Activated CD4-positive, alpha-beta T cell treated with anti-CD3 and anti-CD28 coated beads, Interleukin-2, amount 10 ng/mL, durations not matched to agents 24 days and 14 days (primary cell): ENCODE results near the gene G0S2. TPM values are rescaled to one million over a fixed set of nuclear protein-coding genes. Genes with fewer than 3 reads are reported as not detected.
A peak's percentile ranks its signal among the peaks of the same experiment; 100 is the strongest.
"Not testable (repeated sequence)": the region's sequence is repeated elsewhere in the genome, so short reads cannot be mapped to it uniquely, and the experiment has no call there.

Source experiments
- DNase-seq: peaks from one replicate; pipeline ENCODE4 v3.0.0; 2022
- H3K27ac Mint-ChIP-seq: one replicate; pipeline ENCODE4 v1.8.0; 2022; ENCODE audit warnings: mild to moderate bottlenecking, mixed read lengths
- H3K27me3 Mint-ChIP-seq: one replicate; pipeline ENCODE4 v1.8.0; 2022; ENCODE audit warnings: mixed read lengths
- H3K36me3 Mint-ChIP-seq: one replicate; pipeline ENCODE4 v1.8.0; 2022; ENCODE audit warnings: low read depth, mild to moderate bottlenecking, mixed read lengths
- H3K4me1 Mint-ChIP-seq: one replicate; pipeline ENCODE4 v1.8.0; 2021; ENCODE audit warnings: mixed read lengths
- H3K4me3 Mint-ChIP-seq: one replicate; pipeline ENCODE4 v1.8.0; 2022; ENCODE audit warnings: mild to moderate bottlenecking, moderate library complexity, mixed read lengths
- H3K9me3 Mint-ChIP-seq: one replicate; pipeline ENCODE4 v1.8.0; 2021; ENCODE audit warnings: mixed read lengths
- intact Hi-C: fragments of 100-400 bp; cut with micrococcal nuclease; formaldehyde crosslinking; loops from one replicate; pipeline ENCODE4 v1.15.1; 2023
- total RNA-seq: library from RNA; stranded (reverse); gene quantifications from 2 replicates; pipeline ENCODE4 v1.2.3, GENCODE V29; 2022

Gene G0S2
- total RNA-seq, 1 donor from 2014 or later: 477 TPM

GRCh38 chr1:209678981-209679539 lies 3.8 kb downstream of the G0S2 start:
- Mint-ChIP-seq H3K4me3 (no peak overlapping the region), H3K4me1 (peaks cover 40% of the 10 kb centered on the region), H3K36me3 (peaks cover 26% of the 10 kb centered on the region), H3K27ac (no peak overlapping the region), H3K9me3 (no peaks in the 10 kb centered on the region), H3K27me3 (peaks cover 12% of the 10 kb centered on the region)
- intact Hi-C loops: loop anchor here (1.0 to 5.0 kb wide), 4 partner anchors 14 to 148 kb away; partner anchors contain the start of genes HSD11B1 and UTP25
- DNase-seq: no peak

- H3K27me3 Mint-ChIP-seq: peaks cover 3% of the 10 kb centered on the region
- H3K4me3 Mint-ChIP-seq: peak overlapping the region; percentile 76
- intact Hi-C loops: loop anchor here (1.0 to 5.0 kb wide), 2 partner anchors 11 to 99 kb away; partner anchors contain the start of gene G0S2
- no peaks in the 10 kb centered on the region for H3K9me3 Mint-ChIP-seq
- peaks cover 39% of the 10 kb centered on the region for H3K4me1 Mint-ChIP-seq
- peak; percentile 88 for DNase-seq
- peaks cover 14% of the 10 kb centered on the region for H3K36me3 Mint-ChIP-seq
- peak overlapping the region; percentile 81 for H3K27ac Mint-ChIP-seq
These were observed 10.6 kb downstream of the G0S2 start for GRCh38 chr1:209685821-209686220.

- H3K27me3 Mint-ChIP-seq: no peaks in the 10 kb centered on the region
- peak overlapping the region; percentile 76 for H3K4me3 Mint-ChIP-seq
- peaks cover 14% of the 10 kb centered on the region for H3K36me3 Mint-ChIP-seq
- H3K27ac Mint-ChIP-seq: peak overlapping the region; percentile 81
- intact Hi-C loops: loop anchor here (5.0 kb wide), 1 partner anchor 99 kb away; no protein-coding TSS in a partner anchor
- H3K9me3 Mint-ChIP-seq: no peaks in the 10 kb centered on the region
- DNase-seq: no peak
- peaks cover 43% of the 10 kb centered on the region for H3K4me1 Mint-ChIP-seq
These were observed 11.1 kb downstream of the G0S2 start for GRCh38 chr1:209686322-209686721.

GRCh38 chr1:209688746-209689234 lies 13.6 kb downstream of the G0S2 start:
- intact Hi-C loops: loop anchor here (5.0 kb wide), 1 partner anchor 101 kb away; no protein-coding TSS in a partner anchor
- no peak overlapping the region for H3K27ac Mint-ChIP-seq
- H3K36me3 Mint-ChIP-seq: peaks cover 14% of the 10 kb centered on the region
- no peak overlapping the region for H3K4me3 Mint-ChIP-seq
- H3K27me3 Mint-ChIP-seq: no peaks in the 10 kb centered on the region
- no peaks in the 10 kb centered on the region for H3K9me3 Mint-ChIP-seq
- peaks cover 59% of the 10 kb centered on the region for H3K4me1 Mint-ChIP-seq
- DNase-seq: no peak

GRCh38 chr1:209689477-209689876 lies 14.3 kb downstream of the G0S2 start:
- Mint-ChIP-seq H3K9me3 (no peaks in the 10 kb centered on the region), H3K36me3 (peaks cover 14% of the 10 kb centered on the region), H3K27ac (no peak overlapping the region), H3K4me1 (peaks cover 66% of the 10 kb centered on the region), H3K4me3 (no peak overlapping the region), H3K27me3 (no peaks in the 10 kb centered on the region)
- no peak for DNase-seq
- intact Hi-C loops: loop anchor here (5.0 kb wide), 1 partner anchor 102 kb away; no protein-coding TSS in a partner anchor

- Mint-ChIP-seq H3K27ac (no peak overlapping the region), H3K9me3 (no peaks in the 10 kb centered on the region), H3K27me3 (no peaks in the 10 kb centered on the region), H3K4me1 (peaks cover 66% of the 10 kb centered on the region), H3K4me3 (no peak overlapping the region), H3K36me3 (peaks cover 15% of the 10 kb centered on the region)
- no peak for DNase-seq
- intact Hi-C loops: no loop called here
These were observed 16.0 kb downstream of the G0S2 start for GRCh38 chr1:209691237-209691636.

- Mint-ChIP-seq H3K27me3 (no peaks in the 10 kb centered on the region), H3K27ac (peak overlapping the region; percentile 70), H3K9me3 (no peaks in the 10 kb centered on the region), H3K36me3 (peaks cover 21% of the 10 kb centered on the region), H3K4me1 (peaks cover 64% of the 10 kb centered on the region), H3K4me3 (no peak overlapping the region)
- intact Hi-C loops: loop anchor here (2.0 kb wide), 3 partner anchors 41 to 115 kb away; no protein-coding TSS in a partner anchor
- DNase-seq: no peak
These were observed 17.1 kb downstream of the G0S2 start for GRCh38 chr1:209692296-209692695.

GRCh38 chr1:209692745-209693504 lies 17.7 kb downstream of the G0S2 start:
- DNase-seq: peak; percentile 92
- Mint-ChIP-seq H3K4me3 (peak overlapping the region; percentile 37), H3K4me1 (peaks cover 62% of the 10 kb centered on the region), H3K9me3 (no peaks in the 10 kb centered on the region), H3K36me3 (peaks cover 17% of the 10 kb centered on the region), H3K27me3 (no peaks in the 10 kb centered on the region), H3K27ac (peak overlapping the region; percentile 57)
- intact Hi-C loops: loop anchor here (1.0 to 2.0 kb wide), 8 partner anchors 14 to 124 kb away; no protein-coding TSS in a partner anchor

- DNase-seq: no peak
- H3K27me3 Mint-ChIP-seq: no peaks in the 10 kb centered on the region
- intact Hi-C loops: no loop called here
- H3K9me3 Mint-ChIP-seq: peaks cover 3% of the 10 kb centered on the region
- peaks cover 35% of the 10 kb centered on the region for H3K36me3 Mint-ChIP-seq
- H3K27ac Mint-ChIP-seq: peak overlapping the region; percentile 76
- peak overlapping the region; percentile 4 for H3K4me3 Mint-ChIP-seq
- peaks cover 72% of the 10 kb centered on the region for H3K4me1 Mint-ChIP-seq
These were observed 21.5 kb downstream of the G0S2 start for GRCh38 chr1:209696673-209697072.

- DNase-seq: no peak
- Mint-ChIP-seq H3K27ac (peak overlapping the region; percentile 76), H3K9me3 (peaks cover 5% of the 10 kb centered on the region), H3K36me3 (peaks cover 36% of the 10 kb centered on the region), H3K27me3 (no peaks in the 10 kb centered on the region), H3K4me1 (peaks cover 75% of the 10 kb centered on the region), H3K4me3 (peak overlapping the region; percentile 6)
- intact Hi-C loops: no loop called here
These were observed 21.9 kb downstream of the G0S2 start for GRCh38 chr1:209697126-209697525.

GRCh38 chr1:209700686-209701085 lies 25.5 kb downstream of the G0S2 start:
- DNase-seq, intact Hi-C loops, H3K27me3 Mint-ChIP-seq, H3K9me3 Mint-ChIP-seq: not testable (repeated sequence)
- peaks cover 50% of the 10 kb centered on the region for H3K36me3 Mint-ChIP-seq
- peaks cover 69% of the 10 kb centered on the region for H3K4me1 Mint-ChIP-seq
- H3K4me3 Mint-ChIP-seq: peak overlapping the region; percentile 16
- H3K27ac Mint-ChIP-seq: peak overlapping the region; percentile 36

- intact Hi-C loops: no loop called here
- Mint-ChIP-seq H3K27me3 (no peaks in the 10 kb centered on the region), H3K36me3 (peaks cover 60% of the 10 kb centered on the region)
These were observed 27.6 kb downstream of the G0S2 start for GRCh38 chr1:209702832-209703231.

GRCh38 chr1:209703834-209704504 lies 28.8 kb downstream of the G0S2 start:
- intact Hi-C loops: loop anchor here (1.0 to 2.0 kb wide), 3 partner anchors 10 to 25 kb away; no protein-coding TSS in a partner anchor
- peaks cover 63% of the 10 kb centered on the region for H3K36me3 Mint-ChIP-seq
- DNase-seq: no peak
- peak overlapping the region; percentile 54 for H3K4me3 Mint-ChIP-seq
- no peaks in the 10 kb centered on the region for H3K27me3 Mint-ChIP-seq
- peaks cover 71% of the 10 kb centered on the region for H3K4me1 Mint-ChIP-seq
- peaks cover 8% of the 10 kb centered on the region for H3K9me3 Mint-ChIP-seq
- H3K27ac Mint-ChIP-seq: peak overlapping the region; percentile 91

More at GRCh38 chr1:209702832-209703231, 27.6 kb downstream of the G0S2 start:
- DNase-seq: no peak
- H3K9me3 Mint-ChIP-seq: peaks cover 8% of the 10 kb centered on the region
- H3K27ac Mint-ChIP-seq: no peak overlapping the region
- H3K4me3 Mint-ChIP-seq: no peak overlapping the region
- peaks cover 72% of the 10 kb centered on the region for H3K4me1 Mint-ChIP-seq
